ENCODE data around the gene SEC24C.

DNA sequence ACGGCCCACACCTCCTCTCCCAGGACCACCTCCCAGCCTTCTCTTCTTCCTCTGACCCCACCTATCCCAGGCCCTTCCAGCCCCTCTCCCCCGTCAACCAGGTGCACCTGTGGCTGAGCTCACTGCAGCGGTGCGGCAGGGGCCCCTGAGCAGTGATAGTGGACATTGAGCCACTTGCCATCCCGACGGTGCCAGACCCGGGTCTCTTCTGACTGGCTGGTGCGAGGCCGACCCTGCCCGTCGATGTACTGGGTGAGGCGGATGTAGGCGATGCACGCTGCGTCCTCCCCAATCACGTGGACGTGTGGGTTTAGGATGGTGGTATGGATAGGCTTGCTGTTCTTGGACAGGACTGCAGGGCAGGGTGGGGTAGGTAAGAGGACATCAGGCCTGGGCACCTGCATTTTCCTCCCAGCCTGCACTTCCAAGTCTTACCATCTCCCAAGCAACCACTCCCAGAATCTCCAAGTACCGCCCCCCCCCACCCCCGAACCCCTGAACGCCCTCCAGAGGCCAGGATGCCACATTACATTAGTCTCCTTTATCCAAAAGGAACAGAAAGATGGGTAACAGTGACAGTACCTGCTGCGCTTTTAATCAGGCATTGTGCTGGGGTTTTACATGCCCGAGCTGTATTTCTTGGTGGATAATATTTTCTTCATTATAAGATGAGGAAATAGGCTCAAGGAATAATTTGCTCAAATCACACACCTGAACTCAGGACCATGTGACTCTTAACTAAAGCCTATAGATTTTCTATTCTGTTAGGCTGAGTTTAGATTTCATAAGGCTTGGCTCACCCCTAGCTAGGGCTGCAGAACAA lies 70.9 kb downstream of the SEC24C start:
- TF ChIP-seq, protein P1, sequence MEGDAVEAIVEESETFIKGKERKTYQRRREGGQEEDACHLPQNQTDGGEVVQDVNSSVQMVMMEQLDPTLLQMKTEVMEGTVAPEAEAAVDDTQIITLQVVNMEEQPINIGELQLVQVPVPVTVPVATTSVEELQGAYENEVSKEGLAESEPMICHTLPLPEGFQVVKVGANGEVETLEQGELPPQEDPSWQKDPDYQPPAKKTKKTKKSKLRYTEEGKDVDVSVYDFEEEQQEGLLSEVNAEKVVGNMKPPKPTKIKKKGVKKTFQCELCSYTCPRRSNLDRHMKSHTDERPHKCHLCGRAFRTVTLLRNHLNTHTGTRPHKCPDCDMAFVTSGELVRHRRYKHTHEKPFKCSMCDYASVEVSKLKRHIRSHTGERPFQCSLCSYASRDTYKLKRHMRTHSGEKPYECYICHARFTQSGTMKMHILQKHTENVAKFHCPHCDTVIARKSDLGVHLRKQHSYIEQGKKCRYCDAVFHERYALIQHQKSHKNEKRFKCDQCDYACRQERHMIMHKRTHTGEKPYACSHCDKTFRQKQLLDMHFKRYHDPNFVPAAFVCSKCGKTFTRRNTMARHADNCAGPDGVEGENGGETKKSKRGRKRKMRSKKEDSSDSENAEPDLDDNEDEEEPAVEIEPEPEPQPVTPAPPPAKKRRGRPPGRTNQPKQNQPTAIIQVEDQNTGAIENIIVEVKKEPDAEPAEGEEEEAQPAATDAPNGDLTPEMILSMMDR (IDR thresholded peaks at IDR 0.05) = peak; percentile 81
- TF ChIP-seq, protein P2, sequence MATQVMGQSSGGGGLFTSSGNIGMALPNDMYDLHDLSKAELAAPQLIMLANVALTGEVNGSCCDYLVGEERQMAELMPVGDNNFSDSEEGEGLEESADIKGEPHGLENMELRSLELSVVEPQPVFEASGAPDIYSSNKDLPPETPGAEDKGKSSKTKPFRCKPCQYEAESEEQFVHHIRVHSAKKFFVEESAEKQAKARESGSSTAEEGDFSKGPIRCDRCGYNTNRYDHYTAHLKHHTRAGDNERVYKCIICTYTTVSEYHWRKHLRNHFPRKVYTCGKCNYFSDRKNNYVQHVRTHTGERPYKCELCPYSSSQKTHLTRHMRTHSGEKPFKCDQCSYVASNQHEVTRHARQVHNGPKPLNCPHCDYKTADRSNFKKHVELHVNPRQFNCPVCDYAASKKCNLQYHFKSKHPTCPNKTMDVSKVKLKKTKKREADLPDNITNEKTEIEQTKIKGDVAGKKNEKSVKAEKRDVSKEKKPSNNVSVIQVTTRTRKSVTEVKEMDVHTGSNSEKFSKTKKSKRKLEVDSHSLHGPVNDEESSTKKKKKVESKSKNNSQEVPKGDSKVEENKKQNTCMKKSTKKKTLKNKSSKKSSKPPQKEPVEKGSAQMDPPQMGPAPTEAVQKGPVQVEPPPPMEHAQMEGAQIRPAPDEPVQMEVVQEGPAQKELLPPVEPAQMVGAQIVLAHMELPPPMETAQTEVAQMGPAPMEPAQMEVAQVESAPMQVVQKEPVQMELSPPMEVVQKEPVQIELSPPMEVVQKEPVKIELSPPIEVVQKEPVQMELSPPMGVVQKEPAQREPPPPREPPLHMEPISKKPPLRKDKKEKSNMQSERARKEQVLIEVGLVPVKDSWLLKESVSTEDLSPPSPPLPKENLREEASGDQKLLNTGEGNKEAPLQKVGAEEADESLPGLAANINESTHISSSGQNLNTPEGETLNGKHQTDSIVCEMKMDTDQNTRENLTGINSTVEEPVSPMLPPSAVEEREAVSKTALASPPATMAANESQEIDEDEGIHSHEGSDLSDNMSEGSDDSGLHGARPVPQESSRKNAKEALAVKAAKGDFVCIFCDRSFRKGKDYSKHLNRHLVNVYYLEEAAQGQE (IDR thresholded peaks at IDR 0.05; ENCODE audit: insufficient read depth in 1 of 2, low read depth in 2 of 2, low read length in 1 of 2) = no peak
- TF ChIP-seq SIN3A (IDR thresholded peaks at IDR 0.05; ENCODE audit: borderline replicate concordance, insufficient read depth, low read depth, low read length) = no peak

Data from Panc1 (cell line).